HG03095 (cell line): ENCODE data around the gene AZU1.
"Not testable (repeated sequence)": the region's sequence is repeated elsewhere in the genome, so short reads cannot be mapped to it uniquely, and the experiment has no call there.

Source experiments
- ATAC-seq: cut with Tn5 transposase; IDR thresholded peaks from one replicate; pipeline ENCODE4 v1.9.1; 2021; ENCODE audit warnings: moderate library complexity; ENCODE audit not compliant: unreplicated experiment

Gene AZU1

DNA sequence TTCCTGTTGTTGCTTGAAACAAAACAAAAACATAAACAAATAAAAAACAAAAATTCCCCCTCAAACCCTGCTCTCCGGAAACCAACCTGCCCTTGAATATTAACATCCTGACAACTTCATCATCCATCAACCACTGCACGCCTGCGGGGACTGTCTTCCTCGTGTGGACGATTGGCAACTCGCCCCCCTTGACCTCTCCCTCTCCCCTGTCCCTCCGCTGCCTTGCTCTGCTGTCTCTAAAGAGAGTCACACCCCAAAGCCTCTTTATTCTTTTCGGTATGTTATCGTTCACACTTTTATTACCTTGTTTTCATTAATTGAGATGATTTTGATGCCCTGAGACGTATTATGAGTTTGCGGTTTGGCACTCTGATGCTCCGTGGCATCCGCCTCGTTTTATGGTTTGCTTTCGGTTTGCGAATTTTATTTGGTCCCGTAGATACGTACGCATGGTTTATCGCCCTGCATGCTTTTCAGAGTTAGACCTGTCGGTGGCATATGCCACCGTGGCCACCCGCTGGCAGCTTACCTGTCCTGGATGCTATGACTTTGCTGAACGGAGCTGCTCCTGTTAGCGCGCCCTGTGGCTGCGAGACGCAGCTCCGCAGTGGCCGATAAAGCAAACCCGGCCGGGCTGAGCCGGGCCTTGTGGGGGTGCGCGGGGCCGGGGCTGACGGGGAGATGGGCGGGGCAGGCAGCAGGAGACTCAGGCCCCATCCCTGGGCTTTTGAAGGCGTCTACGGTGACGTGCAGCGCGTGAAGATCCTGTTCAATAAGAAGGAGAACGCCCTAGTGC, 19.8 kb upstream of the AZU1 start:
- ATAC-seq, result no peak

DNA sequence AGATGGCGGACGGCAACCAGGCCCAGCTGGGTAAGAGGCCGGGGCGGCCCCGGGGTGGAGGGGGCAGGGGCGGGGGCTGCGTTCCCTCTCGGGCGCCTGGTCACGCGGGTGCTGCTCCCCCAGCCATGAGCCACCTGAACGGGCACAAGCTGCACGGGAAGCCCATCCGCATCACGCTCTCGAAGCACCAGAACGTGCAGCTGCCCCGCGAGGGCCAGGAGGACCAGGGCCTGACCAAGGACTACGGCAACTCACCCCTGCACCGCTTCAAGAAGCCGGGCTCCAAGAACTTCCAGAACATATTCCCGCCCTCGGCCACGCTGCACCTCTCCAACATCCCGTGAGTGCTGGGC, 19.2 kb upstream of the AZU1 start:
- no peak for ATAC-seq

DNA sequence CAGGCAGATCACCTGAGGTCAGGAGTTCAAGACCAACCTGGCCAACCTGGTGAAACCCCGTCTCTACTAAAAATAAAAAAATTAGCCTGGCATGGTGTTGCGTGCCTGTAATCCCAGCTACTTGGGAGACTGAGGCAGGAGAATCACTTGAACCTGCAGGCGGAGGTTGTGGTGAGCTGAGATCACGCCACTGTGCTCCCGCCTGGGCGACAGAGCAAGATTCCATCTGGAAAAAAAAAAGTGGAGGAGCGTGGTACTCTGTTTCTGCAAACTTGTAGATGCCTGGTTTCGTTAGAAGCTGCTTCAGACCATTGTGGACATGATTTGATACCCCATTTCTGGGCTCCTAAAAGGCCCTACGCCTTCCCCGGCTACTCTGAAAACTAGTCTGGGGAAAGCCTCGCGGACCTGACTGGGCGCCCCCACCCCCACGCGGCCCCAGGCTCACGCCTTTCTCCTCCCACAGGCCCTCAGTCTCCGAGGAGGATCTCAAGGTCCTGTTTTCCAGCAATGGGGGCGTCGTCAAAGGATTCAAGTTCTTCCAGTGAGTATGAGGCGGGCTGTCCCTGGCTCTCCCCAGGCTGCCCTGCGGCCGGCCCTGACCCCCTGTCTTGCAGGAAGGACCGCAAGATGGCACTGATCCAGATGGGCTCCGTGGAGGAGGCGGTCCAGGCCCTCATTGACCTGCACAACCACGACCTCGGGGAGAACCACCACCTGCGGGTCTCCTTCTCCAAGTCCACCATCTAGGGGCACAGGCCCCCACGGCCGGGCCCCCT, 17.4 kb upstream of the AZU1 start:
- ATAC-seq, result no peak

DNA sequence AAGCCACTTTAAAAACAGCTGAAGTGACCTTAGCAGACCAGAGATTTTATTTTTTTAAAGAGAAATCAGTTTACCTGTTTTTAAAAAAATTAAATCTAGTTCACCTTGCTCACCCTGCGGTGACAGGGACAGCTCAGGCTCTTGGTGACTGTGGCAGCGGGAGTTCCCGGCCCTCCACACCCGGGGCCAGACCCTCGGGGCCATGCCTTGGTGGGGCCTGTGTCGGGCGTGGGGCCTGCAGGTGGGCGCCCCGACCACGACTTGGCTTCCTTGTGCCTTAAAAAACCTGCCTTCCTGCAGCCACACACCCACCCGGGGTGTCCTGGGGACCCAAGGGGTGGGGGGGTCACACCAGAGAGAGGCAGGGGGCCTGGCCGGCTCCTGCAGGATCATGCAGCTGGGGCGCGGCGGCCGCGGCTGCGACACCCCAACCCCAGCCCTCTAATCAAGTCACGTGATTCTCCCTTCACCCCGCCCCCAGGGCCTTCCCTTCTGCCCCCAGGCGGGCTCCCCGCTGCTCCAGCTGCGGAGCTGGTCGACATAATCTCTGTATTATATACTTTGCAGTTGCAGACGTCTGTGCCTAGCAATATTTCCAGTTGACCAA, 16.7 kb upstream of the AZU1 start:
- ATAC-seq, result no peak

DNA sequence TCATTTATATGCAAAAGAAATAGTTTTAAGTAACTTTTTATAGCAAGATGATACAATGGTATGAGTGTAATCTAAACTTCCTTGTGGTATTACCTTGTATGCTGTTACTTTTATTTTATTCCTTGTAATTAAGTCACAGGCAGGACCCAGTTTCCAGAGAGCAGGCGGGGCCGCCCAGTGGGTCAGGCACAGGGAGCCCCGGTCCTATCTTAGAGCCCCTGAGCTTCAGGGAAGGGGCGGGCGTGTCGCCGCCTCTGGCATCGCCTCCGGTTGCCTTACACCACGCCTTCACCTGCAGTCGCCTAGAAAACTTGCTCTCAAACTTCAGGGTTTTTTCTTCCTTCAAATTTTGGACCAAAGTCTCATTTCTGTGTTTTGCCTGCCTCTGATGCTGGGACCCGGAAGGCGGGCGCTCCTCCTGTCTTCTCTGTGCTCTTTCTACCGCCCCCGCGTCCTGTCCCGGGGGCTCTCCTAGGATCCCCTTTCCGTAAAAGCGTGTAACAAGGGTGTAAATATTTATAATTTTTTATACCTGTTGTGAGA, 16.1 kb upstream of the AZU1 start:
- no peak for ATAC-seq

DNA sequence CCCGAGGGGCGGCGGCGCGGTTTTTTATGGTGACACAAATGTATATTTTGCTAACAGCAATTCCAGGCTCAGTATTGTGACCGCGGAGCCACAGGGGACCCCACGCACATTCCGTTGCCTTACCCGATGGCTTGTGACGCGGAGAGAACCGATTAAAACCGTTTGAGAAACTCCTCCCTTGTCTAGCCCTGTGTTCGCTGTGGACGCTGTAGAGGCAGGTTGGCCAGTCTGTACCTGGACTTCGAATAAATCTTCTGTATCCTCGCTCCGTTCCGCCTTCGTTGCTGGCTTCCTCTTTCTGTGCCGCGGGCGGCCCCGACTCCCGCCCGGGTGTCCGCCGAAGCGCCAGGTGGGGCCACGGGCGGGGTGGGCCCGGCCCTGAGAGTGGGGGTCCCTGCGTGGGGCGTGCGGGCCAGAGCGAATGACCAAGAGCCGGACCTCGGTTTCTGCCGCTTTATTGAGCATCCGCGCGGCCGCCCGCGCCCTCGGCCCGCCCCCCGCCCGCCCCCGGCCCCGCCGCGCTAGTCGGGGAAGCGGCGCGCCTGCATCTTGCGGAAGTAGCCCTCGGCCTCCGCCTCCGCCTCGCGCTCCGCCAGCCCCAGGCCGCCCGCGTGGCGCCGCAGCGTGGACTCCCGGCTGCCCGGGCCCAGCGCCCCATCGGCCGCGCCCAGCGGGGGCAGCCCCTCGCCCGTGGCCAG, 15.4 kb upstream of the AZU1 start:
- ATAC-seq, result no peak

DNA sequence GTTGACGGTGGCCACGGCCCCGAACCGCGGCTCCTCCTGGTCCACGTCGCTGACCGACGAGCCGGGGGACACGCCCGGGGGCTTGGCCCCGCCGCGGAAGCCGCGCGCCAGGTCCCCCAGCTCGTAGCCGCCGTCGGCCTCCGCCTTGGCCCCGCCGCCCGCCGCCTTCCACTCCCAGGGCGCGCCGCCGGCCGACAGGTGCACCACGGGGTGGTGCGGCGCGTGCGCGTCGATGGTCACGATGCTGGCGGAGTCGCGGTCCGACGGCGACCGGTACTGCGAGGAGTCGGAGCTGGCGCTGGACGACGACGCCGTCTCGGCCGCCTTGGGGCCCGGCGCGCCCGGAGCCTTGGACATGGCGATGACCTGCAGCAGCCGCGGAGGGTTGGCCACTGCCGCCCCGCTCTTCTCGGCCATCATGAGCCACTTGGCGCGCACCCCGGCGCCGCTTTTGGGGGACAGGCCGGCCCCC, 14.9 kb upstream of the AZU1 start:
- ATAC-seq, result no peak

DNA sequence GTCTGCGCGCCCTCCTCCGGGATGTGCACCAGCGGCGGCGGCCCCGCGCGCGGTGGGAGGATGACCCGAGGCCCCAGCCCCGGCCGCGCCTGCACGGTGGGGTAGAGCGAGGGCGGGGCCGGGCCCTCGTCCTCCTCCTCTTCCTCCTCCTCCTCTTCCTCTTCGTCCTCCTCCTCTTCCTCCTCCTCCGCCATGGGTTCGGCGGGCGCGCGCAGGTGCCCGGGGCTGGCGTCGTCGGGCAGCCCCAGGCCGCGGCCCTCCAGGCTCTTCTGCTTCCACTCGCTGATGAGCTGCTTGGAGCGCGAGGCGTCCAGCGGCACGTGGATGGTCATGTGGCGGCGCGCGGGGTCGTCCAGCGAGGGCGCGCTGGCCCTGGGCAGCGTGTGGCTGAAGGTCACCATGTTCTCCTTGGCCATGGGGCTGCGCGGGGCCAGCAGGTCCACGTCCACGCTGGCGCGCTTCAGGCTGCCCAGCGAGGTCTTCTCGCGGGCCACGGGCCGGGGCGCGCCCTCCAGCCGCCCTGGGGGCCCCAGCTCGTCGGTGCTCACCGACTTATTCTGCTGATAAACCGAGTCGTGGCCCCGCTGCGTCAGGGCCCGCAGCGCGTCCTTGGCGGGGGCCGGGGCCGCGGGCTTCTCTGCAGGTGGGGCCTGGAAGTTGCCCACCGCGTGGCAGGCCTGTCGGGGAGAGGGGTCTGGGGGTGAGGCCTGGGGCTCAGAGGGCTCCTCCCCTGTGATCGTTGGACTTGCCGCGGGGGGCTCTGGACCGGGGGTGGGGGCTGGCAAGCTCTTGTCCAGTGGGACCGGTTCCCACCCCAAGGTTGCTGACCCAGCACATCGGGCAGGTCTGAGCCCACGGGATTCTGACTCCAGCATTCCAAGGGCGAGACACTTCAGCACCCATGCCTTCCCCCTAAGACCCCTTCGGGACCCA, 14.2 kb upstream of the AZU1 start:
- ATAC-seq, result no peak

DNA sequence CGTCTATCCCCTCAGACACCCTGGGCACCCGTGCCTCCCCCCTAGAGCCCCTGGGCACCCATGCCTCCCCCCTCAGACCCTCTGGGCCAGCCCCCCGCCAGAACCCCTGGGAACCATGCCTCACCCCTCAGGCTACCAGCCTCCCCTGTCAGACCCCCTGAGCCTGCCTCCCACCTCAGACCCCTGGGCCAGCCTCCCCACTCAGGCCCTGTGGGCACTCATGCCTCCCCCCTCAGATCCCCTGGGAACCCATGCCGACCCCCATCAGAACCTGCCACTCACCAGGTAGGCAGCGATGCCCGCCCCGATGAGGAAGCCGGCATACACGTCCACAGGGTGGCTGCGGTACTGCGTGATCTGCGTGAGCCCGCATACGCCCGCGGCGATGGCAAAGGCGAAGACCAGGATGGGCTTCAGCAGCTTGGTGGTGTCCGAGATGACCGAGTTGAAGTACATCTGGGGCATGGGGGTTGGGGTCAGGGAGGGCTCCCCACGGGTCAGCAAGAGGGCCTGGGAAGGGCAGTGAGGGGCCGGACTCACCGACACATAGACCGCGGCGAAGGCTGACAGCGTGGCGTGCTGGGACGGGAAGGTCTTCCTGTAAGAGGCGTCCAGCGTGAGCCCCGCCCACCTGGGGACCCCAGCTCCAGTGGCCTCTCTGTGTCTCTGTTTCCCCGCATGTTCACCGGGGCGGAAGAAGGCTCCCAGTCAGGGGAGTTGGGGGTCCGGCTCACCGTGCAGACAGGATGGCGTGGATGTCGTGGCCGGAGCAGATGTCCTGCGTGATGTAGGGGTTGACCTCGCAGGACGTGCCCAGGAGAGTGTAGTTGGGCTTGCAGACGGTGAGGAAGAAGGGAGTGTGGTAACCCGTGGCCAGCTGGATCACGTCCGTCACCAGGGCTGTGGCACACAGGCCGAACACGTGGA, 13.2 kb upstream of the AZU1 start:
- no peak for ATAC-seq

DNA sequence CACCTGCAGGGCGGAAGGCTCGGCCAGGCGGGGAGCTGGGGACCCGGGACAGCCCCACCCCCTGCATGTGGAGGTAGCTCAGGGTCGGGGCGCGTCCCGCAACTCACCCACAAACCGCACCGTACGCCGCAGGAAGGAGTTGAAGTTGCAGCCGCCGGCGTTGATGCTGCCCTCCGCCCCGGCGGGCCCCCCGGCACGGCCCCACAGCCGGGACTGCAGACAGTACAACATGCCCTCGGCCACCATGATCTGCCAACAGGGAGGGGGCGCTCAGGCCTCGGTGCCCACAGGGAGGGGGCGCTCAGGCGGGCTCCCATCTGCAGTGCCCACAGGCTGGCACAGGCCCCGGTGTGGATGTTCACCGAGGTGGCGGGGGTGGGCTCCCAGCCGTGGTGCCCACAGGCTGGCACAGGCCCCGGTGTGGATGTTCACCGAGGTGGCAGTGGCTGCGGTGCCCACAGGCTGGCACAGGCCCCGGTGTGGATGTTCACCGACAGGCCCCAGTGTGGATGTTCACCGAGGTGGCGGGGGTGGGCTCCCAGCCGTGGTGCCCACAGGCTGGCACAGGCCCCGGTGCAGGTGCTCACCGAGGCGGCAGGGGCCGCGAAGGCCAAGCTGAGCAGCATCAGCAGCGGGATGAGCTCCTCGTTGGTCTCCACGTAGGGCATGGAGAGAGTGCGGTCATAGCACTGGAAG, 12.4 kb upstream of the AZU1 start:
- no peak for ATAC-seq

DNA sequence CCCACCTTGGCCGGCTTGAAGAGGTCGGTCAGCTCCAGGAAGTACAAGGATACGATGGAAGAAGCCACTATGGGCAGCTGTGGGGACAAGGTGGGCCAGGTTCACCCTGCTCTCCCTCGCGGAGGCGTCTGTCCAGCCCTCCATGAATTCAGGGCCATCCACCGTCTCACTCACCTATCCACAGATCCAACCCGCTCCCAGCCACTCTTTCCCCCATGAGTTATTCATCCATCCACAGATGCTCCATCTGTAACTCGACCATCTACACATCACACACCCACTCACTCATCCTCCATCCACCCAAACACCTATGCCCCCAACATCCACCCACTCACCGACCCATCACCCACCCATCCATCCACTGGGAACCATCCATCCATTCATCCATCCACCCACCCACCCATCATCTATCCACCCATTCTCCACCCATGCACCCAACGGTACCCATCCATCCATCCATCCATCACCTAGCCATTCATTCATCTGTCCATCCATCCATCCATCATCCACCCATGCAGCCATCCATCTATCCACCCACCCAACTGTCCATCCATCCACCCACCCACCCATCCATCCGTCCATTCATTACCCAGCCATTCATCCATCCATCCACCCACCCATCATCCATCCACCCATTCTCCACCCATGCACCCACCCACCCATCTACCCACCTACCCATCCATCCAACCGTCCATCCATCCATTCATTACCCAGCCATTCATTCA, 11.7 kb upstream of the AZU1 start:
- ATAC-seq, result no peak

DNA sequence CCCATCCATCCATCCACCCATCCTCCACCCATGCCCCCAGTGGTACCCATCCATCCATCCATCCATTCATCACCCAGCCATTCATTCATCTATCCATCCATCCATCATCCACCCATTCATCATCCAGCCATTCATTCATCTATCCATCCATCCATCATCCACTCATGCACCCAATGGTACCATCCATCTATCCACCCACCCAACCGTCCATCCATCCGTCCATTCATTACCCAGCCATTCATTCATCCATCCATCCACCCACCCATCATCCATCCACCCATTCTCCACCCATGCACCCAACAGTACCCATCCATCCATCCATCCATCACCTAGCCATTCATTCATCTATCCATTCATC, 11.2 kb upstream of the AZU1 start:
- no peak for ATAC-seq

DNA sequence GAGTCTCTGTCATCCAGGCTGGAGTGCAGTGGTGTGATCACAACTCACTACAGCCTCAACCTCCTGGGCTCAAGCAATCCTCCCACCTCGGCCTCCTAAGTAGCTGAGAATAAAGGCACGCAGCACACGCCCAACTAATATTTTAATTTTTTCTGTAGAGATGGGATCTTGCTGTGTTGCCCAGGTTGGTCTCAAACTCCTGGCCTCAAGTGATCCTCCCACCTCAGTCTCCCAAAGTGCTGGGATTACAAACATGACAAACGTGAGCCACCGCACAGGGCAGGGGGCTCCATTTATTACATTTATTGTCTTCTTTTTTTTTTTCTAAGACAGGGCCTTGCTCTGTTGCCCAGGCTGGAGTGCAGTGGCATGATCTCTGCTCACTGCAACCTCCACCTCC, 7.4 kb upstream of the AZU1 start:
- not testable (repeated sequence) for ATAC-seq

DNA sequence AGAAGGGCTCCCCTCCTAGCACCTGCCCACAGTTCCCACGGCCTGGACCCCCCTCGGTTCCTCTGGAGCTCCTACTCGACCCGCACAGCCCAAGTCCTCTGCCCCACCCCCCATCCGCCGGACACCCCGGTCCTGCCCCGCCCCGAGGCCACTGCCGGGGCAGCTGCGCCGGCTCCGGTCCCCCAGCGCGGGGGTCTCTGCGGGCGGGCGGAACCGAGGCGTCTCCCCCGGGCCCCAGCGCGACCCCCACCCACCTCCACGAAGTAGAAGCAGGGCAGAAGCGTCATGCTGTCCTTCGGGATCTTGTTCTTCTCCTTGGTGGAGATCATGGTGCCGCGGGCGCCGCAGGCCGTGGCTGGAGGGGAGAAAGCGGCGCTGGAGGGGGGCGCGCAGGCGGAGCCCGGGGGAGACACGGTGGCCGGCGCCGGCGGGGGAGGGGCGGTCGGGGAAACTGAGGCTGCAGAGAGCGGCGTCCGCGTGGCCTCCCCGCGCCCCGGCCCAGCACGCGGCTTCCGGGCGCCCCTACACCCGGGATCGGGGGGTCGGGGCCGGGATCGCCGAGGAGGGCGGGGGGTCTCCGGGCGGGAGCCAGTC, 6.3 kb upstream of the AZU1 start:
- no peak for ATAC-seq

DNA sequence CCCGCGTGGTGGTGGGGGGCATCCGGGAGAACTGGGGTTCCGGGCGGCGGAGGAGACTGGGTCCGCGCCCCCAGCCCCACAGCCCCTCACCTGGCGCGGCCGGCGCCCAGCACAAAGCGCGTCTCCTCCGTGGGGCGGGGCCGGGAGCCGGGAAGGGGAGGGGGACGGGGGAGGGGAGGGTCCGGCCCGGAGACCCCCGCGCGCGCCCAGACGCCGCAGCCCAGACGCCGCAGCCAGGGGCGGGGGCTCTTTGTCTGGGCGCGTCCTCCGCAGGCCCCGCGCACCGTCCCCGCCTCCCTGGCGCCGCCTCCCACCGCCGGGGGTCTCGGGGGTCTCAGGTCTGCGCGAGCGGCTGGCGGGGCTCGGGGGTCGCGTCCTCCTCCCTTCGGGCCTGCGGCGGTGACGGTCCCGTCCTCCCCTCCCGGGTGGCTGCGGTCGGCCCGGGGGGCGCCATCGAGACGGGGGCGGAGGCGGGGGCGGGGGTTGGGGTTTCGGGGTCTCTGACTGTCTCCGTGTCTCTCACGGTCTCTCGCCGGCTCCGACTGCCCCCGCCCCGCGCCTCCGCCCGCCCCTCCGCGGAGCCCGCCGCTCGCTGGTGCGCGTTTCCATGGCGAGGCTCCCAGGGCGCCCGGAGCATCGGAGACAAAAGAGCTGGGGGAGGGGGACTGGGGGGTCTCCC, 5.7 kb upstream of the AZU1 start, which contains the start of gene PLPPR3:
PLPPR3 (minus strand) TSS at position 131 of the 679 bp plus-strand sequence. CDS start 396 bp downstream, outside the sequence.
- ATAC-seq, result no peak

DNA sequence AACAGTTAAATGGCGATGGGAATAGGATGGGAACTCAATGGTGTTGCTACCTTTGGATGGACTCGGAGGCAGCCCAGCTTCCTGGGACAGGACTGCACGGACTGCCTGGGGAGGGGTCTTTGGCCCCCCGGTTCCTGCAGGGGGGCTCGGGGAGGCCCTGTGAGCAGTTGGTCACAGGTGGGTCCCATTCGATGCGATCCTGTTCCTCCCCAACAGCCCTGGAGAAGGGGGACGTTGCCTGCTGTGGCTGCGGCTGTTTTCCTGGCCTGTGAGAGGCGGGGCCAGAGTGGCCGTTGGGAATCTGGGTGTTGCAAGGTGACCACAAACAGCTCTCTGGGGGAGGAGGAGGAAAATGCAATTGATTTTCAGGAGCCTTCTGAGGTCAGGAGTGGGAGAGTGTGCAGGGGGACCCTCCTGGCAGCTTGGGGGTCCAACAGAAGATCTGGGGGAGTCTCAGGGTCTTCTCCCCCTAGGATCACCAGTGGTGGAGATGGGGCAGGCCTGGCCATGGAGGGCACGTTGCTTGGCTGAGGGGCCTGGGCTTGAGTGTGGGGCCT, 4.0 kb upstream of the AZU1 start:
- no peak for ATAC-seq
